DMS79 (cell line): Measurements from ENCODE around the gene MYH11.
"Not testable (repeated sequence)": the region's sequence is repeated elsewhere in the genome, so short reads cannot be mapped to it uniquely, and the experiment has no call there.

ENCODE experiments used
- DNase-seq: peaks from one replicate; lab custom pipeline; 2025; lab: John Stamatoyannopoulos, UW

The MYH11 gene

GRCh38 chr16:15672127-15672513 is 184.7 kb downstream of the MYH11 start:
- not testable (repeated sequence) for DNase-seq

GRCh38 chr16:15671530-15672117 is 185.2 kb downstream of the MYH11 start:
- DNase-seq: no peak

- no peak for DNase-seq
These were observed 189.6 kb downstream of the MYH11 start for GRCh38 chr16:15667091-15667742.

GRCh38 chr16:15665107-15665506 is 191.7 kb downstream of the MYH11 start:
- no peak for DNase-seq

GRCh38 chr16:15660203-15660601 is 196.6 kb downstream of the MYH11 start:
- DNase-seq: no peak

GRCh38 chr16:15658556-15658955 is 198.3 kb downstream of the MYH11 start:
- DNase-seq: no peak

- DNase-seq: no peak
These were observed 198.7 kb downstream of the MYH11 start for GRCh38 chr16:15658149-15658548.

GRCh38 chr16:15655561-15655960 is 201.3 kb downstream of the MYH11 start:
- not testable (repeated sequence) for DNase-seq

GRCh38 chr16:15654591-15654990 is 202.2 kb downstream of the MYH11 start:
- DNase-seq: no peak

GRCh38 chr16:15653227-15653626 is 203.6 kb downstream of the MYH11 start:
- no peak for DNase-seq
